T-helper 2 cell treated with Interferon-gamma antibody and Interleukin-4, amounts not matched to agents 5 μg/mL and 100 μg/mL, for 36 hours (primary cell): ENCODE data around the gene NECTIN4.
"Not testable (repeated sequence)": the region's sequence is repeated elsewhere in the genome, so short reads cannot be mapped to it uniquely, and the experiment has no call there.

Experiments
- DNase-seq: peaks from one replicate; pipeline ENCODE4 v3.0.0; 2021; ENCODE audit warnings: low spot score
- H3K27ac Mint-ChIP-seq: one replicate; pipeline ENCODE4 v1.8.0; 2021; ENCODE audit warnings: mild to moderate bottlenecking, mixed read lengths
- H3K27me3 Mint-ChIP-seq: one replicate; pipeline ENCODE4 v1.8.0; 2021; ENCODE audit warnings: low read depth, mixed read lengths
- H3K36me3 Mint-ChIP-seq: one replicate; pipeline ENCODE4 v1.8.0; 2021; ENCODE audit warnings: low read depth, mixed read lengths
- H3K4me1 Mint-ChIP-seq: one replicate; pipeline ENCODE4 v1.8.0; 2021; ENCODE audit warnings: low read depth, mixed read lengths
- H3K4me3 Mint-ChIP-seq: one replicate; pipeline ENCODE4 v1.8.0; 2022; ENCODE audit warnings: mild to moderate bottlenecking, moderate library complexity, mixed read lengths
- H3K9me3 Mint-ChIP-seq: one replicate; pipeline ENCODE4 v1.8.0; 2021; ENCODE audit warnings: mixed read lengths

NECTIN4 gene

DNA sequence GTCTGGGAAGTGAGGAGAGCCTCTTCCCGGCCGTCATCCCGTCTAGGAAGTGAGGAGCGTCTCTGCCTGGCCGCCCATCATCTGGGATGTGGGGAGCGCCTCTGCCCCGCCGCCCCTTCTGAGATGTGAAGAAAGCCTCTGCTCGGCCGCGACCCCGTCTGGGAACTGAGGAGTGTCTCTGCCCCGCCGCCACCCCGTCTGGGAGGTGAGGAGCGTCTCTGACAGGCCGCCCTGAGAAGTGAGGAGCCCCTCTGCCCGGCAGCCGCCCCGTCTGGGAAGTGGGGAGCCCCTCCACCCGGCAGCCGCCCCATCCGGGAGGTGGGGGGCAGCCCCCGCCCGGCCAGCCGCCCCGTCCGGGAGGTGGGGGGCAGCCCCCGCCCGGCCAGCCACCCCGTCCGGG, 59.9 kb downstream of the NECTIN4 start:
- H3K9me3 Mint-ChIP-seq, DNase-seq, H3K27me3 Mint-ChIP-seq, H3K27ac Mint-ChIP-seq, H3K4me3 Mint-ChIP-seq, H3K4me1 Mint-ChIP-seq, H3K36me3 Mint-ChIP-seq: not testable (repeated sequence)

DNA sequence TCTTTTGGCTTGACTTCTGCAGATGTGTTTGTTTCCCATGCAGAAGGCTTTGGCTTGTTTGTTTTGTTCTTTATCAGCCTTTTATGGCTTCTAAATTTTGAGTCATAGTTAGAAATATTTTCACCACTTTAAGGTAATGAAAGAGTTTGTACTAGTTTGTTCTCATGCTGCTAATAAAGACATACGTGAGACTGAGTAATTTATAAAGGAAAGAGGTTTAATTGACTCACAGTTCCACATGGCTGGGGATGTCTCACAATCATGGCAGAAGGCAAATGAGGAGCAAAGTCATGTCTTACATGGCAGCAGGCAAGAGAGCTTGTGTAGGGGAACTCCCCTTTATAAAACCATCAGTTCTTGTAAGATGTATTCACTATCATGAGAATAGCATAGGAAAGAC, 62.4 kb downstream of the NECTIN4 start:
- H3K4me1 Mint-ChIP-seq, H3K4me3 Mint-ChIP-seq, DNase-seq, H3K27ac Mint-ChIP-seq, H3K36me3 Mint-ChIP-seq, H3K27me3 Mint-ChIP-seq, H3K9me3 Mint-ChIP-seq: not testable (repeated sequence)

DNA sequence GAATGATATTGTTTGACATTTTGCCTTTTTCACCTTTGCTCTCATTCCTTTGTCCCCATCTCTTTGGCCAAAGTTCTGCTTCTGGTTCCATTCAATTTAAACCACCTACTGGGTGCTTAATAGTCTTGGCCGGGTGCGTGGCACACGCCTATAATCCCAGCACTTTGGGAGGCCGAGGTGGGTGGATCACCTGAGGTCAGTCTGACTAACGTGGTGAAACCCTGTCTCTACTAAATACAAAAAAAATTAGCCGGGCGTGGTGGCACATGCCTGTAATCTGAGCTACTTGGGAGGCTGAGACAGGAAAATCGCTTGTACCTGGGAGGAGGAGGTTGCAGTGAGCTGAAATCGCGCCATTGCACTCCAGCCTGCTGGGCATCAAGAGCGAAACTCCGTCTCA, 66.9 kb downstream of the NECTIN4 start:
- peaks cover 23% of the 10 kb centered on the region for H3K4me1 Mint-ChIP-seq
- not testable (repeated sequence) for H3K36me3 Mint-ChIP-seq, H3K4me3 Mint-ChIP-seq, DNase-seq, H3K9me3 Mint-ChIP-seq, H3K27me3 Mint-ChIP-seq, H3K27ac Mint-ChIP-seq

DNA sequence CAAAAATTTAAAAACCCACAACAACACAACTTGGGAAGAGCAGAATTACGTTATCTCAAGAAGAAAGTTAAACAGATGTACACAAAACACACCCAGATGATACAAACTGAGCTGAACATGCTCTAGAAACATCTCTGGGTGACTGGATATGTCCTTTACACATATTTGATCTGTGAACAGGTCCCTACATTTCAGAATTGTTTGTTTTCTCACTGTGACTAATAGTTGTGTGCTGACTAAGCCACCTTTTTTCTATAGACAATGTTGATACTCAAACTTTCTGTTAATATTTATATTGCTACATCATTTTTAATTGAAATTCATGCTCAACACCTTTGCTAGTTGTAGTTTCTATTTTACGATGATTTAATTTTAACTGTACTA, 67.4 kb downstream of the NECTIN4 start:
- H3K4me3 Mint-ChIP-seq, result peak overlapping the region; percentile 93
- peaks cover 2% of the 10 kb centered on the region for H3K36me3 Mint-ChIP-seq
- H3K4me1 Mint-ChIP-seq, result peaks cover 23% of the 10 kb centered on the region
- peak overlapping the region; percentile 35 for H3K27ac Mint-ChIP-seq
- H3K9me3 Mint-ChIP-seq, result no peaks in the 10 kb centered on the region
- H3K27me3 Mint-ChIP-seq, result no peaks in the 10 kb centered on the region
- no peak for DNase-seq

DNA sequence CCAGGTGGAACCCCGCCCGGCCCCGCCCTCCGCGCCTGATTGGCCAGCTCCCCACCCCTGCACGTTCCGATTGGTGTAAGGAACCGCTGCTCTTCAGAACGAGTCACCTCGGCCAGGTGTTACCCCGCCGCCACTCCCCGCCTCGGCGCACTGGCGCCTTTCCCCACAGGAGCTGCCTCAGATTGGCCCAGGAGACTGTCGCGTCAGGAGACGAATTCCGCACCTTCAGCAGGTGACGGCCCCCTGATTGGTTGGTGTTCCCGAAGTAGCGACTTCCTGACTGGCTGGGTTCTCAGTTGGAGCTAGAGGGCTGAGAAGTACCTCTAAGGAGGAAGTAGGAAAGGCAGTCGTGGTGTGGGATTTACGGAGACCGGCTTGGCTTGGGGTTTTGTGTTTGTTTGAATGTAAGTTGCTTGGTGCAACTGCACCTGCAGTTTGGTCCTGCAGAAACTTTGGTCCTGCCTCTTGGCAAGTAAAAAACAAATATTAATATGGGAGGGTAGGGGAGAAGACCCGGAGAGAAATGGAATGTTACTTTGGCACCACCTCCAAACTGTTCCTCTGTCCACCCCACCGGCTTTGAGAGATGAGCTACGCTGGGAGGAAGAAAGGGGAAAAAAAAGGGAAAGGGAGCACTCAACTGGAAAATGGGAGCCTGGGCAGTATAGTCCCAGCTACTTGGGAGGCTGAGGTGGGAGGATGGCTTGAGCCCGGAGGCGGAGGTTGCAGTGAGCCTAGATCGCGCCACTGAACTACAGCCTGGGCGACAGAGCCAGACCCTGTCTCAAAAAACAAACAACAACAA, 68.0 kb downstream of the NECTIN4 start:
- Mint-ChIP-seq H3K27ac (peak overlapping the region; percentile 87), H3K9me3 (no peaks in the 10 kb centered on the region), H3K36me3 (no peaks in the 10 kb centered on the region), H3K4me3 (peak overlapping the region; percentile 93), H3K27me3 (no peaks in the 10 kb centered on the region), H3K4me1 (peaks cover 24% of the 10 kb centered on the region)
- DNase-seq, result peak; percentile 71
